CD4-positive, alpha-beta T cell treated with Interleukin-17A for 1 hour (primary cell): ENCODE data around the gene DPYSL4.

Source experiments
- DNase-seq: peaks from one replicate; pipeline ENCODE4 v3.0.0-alpha.2; 2020

DPYSL4 gene

DNA sequence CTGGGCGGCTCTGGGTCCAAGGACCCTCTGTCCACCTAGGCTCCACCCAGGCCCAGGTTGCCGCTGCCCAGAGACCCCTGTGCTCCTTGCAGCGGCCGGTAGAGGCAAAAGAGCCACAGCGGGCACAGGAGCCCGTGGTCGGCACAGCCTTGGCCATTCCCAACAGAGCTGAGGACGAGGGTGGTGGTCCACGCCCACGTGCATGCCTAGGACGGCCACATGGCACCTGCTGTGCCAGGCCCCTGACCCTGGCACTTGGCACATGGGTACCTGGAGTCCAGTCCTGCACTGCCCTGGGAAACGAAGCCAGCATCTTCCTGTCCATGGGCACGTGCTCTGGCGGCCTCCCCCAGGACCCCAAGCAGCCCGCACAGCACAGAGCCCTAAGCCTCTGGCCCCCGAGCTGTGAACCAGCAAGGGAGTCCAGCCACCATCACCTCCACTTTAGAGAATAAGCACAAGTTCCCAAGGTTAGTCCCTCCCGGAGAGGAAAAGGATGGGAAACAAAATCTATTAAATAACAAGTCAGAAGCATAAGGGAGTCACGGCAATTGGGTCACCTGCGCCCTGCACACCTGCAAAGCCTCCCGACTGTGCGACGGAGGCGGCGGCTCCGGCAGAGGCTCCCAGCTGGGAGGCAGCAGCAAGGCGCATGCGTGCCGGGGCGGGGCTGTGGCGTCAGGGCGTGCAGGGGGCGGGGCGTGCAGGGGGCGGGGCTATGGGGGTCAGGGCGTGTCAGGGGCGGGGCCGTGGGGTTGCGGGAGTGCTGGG is 61.9 kb downstream of the DPYSL4 start:
- DNase-seq, result peak; percentile 42

DNA sequence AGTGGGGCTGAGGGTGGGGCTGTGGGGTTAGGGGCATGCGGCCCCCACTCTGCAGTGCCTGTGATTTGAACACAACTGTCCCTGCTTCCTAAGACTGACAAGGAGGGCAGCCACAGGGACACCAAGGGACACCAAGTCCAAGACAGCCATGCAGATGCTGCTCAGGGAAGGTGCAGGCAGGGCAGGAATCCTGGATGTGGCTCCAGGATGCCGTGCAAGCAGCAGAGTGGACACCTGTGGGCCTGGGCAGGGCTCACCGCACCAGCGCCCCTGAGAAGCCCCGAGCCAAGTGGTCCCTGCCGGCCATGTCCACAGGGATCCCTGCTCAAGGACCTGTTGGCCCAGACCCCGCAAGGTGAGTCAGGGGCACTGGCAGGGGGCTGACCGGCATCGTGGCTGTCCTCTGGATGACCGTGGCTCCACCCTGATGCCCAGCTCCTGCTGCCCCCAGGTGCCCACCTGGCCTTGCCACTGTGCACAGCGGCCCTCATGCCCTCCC is 62.5 kb downstream of the DPYSL4 start:
- DNase-seq, result no peak

DNA sequence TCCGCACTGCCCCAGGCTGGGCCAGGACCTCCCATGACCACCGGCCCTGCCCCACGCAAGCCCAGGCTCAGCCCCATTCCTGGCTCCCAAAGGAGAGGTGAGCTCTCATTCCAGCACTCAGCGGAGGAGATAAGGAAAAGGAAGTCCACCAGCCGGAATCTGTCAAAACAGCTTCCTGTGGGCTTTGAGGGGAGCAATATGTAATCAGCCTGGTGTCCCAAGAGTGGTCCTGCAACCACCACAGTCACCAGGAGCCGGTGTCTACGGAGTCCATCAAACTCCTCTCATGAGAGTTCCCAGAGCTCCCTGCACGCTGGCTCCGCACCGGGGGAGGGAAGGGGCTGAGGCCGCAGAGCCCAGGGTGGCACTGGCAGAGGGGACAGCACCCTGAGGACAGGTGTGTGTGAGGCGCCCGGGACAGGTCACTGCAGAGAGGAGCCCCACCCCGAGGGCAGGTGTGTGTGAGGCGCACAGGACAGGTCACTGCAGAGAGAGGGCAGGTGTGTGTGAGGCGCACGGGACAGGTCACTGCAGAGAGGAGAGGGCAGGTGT is 63.2 kb downstream of the DPYSL4 start:
- DNase-seq, result no peak

DNA sequence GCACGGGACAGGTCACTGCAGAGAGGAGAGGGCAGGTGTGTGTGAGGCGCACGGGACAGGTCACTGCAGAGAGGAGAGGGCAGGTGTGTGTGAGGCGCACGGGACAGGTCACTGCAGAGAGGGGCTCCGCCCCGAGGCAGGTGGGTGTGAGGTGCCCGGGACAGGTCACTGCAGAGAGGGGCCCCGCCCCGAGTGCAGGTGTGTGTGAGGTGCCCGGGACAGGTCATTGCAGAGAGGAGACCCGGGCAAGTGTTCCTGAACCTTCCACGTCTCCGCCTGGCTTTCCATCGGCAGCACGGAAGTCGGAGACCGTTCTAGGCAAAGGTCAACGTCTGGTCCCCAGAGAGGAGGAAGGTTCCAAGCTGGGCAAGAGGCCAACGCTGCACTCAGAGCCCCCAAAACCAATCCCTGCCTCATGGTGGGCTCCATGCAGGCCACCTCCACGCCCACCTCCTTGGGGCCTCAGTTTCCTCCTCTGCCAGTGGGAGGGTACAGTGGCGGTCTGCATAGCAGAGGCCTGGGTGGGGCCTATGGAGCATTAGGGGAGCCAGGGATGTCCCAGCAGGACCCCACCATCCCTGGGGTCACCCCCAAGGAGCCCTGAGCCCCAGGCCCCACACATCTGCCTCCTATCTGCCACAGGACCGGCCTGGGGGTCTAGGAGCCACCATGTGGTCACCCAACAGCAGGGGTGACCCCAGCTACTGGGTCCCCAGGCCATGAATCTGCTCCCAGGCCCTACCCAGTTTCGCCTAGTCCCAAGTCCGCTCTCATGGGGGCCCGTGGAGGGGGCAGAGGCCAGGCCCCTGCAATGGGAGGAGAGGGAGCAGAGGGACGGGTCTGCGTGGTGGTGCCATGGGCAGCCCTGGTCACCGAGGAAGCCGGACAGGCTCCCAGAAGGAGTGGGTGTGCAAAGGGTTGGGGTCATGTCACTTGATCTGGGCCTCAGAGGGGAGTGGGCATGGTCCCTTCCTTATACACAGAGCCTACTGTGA is 64.0 kb downstream of the DPYSL4 start:
- DNase-seq, result no peak

DNA sequence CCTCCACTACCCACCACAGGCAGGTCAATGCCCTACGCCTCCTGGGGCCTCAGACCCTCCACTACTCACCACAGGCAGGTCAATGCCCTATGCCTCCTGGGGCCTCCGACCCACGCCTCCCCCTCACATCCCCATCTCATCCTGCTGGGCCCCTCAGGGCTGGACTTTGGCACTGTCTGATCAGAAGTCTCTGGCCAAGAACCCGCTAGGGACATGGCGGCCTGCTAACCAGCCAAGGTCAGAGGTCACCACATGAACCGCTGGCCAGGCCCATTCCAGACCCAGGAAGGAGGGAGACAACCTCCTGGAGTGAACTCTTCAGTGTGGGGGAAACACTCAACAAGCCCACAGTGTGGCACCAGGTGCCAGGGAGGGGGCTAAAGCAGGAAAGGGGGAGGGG is 65.2 kb downstream of the DPYSL4 start:
- DNase-seq, result no peak

DNA sequence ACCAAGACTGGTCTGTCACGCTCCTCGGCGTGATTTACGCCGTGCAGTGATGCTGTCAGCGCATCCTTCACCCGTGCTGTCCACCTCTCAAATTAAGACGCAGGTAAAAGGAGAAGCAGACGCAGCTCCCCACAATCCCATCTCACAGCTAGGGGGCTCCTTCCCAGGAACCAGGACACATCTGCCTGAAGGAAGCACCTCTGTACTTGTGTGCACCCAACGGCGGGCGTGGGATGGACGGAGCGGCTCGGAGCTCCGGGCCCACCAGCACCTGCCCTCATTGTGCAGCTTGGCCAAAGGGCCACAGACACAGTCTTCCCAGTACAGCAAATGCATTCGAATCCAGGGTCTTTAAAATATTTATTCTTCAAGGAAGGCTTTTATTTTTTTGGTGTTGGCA is 65.7 kb downstream of the DPYSL4 start:
- DNase-seq, result no peak

DNA sequence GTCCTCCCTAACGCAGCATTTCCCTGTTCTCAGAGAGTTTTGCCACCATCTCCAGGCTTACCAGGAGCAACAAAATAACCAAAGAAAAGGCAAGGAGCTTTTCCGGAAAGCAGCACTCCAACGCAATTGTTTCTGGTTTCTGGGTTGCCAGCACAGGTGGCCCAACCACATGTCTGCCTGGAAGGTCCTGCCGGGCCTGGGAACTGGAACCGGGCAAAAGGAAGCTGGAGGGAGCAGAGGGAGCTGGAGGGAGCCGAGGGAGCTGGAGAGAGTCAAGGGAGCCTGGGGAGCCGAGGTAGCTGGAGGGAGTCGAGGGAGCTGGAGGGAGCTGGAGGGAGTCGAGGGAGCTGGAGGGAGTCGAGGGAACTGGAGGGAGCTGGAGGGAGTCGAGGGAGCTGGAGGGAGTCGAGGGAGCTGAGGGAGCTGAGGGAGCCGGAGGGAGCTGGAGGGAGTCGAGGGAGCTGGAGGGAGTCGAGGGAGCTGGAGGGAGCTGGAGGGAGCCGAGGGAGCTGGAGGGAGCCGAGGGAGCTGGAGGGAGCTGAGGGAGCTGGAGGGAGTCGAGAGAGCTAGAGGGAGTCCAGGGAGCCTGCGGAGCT is 66.4 kb downstream of the DPYSL4 start:
- no peak for DNase-seq

DNA sequence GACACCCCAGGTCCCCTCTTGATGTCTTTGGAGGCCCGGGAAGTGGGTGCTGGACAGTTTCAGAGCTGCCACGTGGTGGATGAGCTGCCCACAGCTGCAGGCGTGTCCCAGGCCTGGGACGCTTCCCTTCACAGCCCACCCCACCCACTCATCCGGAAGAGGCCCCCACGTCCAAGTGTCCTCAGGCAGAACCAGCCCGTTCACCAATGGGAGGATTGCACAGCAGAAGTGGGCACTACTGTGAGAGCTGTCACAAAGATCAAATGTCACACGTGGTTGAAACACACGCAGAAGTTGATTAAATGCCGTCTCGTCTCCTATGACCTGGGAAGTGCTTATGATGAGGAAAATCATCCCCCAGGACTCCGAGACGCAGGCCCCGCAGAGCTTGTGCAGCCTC is 68.1 kb downstream of the DPYSL4 start:
- no peak for DNase-seq
